GM06990 (cell line): ENCODE data around the gene GPR161.
"Not testable (repeated sequence)": the region's sequence is repeated elsewhere in the genome, so short reads cannot be mapped to it uniquely, and the experiment has no call there.

Source experiments
- DNase-seq: peaks from one replicate; pipeline ENCODE4 v3.0.0-alpha.2; 2011; ENCODE audit not compliant: insufficient read length; ENCODE audit errors: extremely low read depth
- H3K27me3 ChIP-seq: replicated peaks from 2 replicates; pipeline ENCODE4 v1.6.0; 2011; ENCODE audit warnings: low read length; ENCODE audit not compliant: control insufficient read depth, insufficient read depth
- H3K36me3 ChIP-seq: 2 replicates; pipeline ENCODE4 v1.5.1; 2011; ENCODE audit warnings: low read length; ENCODE audit not compliant: control insufficient read depth, insufficient read depth
- H3K4me3 ChIP-seq: replicated peaks from 2 replicates; pipeline ENCODE4 v1.5.1; 2011; ENCODE audit warnings: low read depth, mild to moderate bottlenecking, control low read depth, low read length
- TF ChIP-seq, protein P1 (sequence below): IDR thresholded peaks from 2 replicates; pipeline ENCODE4 v1.5.1; 2011; ENCODE audit warnings: low read length, control low read depth, mild to moderate bottlenecking, inconsistent platforms; ENCODE audit not compliant: insufficient read depth, poor library complexity, severe bottlenecking

GPR161 gene

DNA sequence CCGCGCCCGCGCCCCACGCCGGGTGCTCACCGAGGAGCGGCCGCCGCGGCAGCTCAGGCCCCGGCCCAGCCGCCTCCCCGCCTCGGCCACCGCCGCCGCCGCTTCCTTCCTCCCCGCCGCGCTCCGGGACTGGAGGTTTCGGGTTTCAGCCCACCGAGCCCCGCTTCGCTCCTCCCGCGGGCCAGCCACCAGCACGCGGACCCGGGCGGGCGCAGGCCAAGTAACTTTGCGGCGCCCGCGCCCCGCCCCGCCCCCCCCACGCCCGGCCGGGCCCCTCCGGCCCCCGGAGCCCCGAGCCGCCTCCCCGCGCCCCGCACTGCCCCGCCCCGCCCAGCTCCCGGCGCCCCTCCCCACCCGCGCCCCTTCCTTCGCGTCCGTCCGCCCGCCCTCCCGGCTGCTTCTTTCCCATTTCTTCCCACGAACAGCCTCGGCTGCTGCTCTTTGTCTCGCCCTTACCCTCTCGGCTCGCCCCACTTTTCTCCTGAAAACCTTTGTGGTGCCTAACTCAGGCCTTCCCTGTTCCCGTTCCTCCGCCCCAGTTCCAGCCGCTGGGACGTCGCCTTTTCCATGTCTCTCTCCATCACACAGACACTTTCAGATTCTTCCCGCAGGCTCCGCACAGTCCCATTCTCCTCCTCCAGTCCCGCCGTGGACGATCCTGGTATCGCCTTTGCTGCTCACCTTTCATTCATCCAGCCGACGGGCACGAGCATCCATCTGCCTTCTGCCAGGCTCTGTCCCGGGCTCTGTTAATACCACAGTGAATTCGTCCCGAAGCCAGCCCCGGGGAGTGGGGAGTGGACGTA is at the start of gene GPR161:
Gene GPR161 (minus strand): TSS at position 222 of the 806 bp plus-strand sequence. CDS start 32,080 bp downstream, outside the sequence.
- peak; percentile 27 for DNase-seq
- Histone ChIP-seq H3K27me3 (peaks cover 8% of the 10 kb centered on the region), H3K4me3 (peak within 1 kb of the TSS; percentile 63), H3K36me3 (no peaks in the 10 kb centered on the region)
- TF ChIP-seq, protein P1, sequence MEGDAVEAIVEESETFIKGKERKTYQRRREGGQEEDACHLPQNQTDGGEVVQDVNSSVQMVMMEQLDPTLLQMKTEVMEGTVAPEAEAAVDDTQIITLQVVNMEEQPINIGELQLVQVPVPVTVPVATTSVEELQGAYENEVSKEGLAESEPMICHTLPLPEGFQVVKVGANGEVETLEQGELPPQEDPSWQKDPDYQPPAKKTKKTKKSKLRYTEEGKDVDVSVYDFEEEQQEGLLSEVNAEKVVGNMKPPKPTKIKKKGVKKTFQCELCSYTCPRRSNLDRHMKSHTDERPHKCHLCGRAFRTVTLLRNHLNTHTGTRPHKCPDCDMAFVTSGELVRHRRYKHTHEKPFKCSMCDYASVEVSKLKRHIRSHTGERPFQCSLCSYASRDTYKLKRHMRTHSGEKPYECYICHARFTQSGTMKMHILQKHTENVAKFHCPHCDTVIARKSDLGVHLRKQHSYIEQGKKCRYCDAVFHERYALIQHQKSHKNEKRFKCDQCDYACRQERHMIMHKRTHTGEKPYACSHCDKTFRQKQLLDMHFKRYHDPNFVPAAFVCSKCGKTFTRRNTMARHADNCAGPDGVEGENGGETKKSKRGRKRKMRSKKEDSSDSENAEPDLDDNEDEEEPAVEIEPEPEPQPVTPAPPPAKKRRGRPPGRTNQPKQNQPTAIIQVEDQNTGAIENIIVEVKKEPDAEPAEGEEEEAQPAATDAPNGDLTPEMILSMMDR = no peak

GRCh38 chr1:168181063-168181720 is 44.5 kb upstream of the GPR161 start:
- H3K4me3 ChIP-seq, H3K27me3 ChIP-seq, DNase-seq, H3K36me3 ChIP-seq: not testable (repeated sequence)

- Histone ChIP-seq H3K36me3 (no peaks in the 10 kb centered on the region), H3K27me3 (no peaks in the 10 kb centered on the region), H3K4me3 (peak overlapping the region; percentile 78)
- no peak for DNase-seq
- TF ChIP-seq, protein P1 = no peak
Observed at GRCh38 chr1:168180148-168180524, 43.4 kb upstream of the GPR161 start.

DNA sequence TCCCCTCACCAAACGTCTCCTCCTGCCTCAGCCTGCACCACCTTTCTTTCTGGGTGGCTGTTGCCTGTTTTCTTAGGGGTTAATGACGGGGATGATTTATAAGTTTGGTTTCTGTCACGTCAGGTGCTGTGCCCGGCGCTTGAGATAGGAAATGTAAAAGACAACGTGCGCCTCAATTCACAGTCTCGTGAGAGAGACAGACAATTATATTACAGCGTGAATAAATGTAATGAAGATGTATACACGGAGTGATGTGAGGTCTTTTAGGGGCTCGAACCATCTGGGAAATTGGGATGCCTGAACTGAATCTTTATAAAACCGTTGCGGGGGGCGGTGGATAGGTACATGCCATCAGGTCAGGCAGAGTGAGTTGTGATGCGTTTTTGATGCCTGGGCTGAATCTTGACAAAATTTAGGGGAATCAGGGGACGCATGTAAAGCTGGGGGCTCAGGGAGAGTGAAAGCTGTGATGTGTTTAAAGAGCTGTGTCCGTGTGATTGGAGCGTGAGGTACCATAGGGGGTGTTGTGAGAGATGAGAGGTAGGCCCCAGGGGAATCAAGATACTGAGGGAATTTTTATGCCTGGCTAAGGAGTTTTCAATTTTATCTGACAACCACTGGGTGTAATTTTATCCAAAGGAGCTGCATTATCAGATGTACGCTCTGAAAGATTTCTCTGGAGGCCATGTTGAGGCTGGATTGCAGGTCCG is 42.9 kb upstream of the GPR161 start:
- no peak for DNase-seq
- TF ChIP-seq, protein P1 = no peak
- Histone ChIP-seq H3K27me3 (no peaks in the 10 kb centered on the region), H3K4me3 (peak overlapping the region; percentile 78), H3K36me3 (no peaks in the 10 kb centered on the region)

DNA sequence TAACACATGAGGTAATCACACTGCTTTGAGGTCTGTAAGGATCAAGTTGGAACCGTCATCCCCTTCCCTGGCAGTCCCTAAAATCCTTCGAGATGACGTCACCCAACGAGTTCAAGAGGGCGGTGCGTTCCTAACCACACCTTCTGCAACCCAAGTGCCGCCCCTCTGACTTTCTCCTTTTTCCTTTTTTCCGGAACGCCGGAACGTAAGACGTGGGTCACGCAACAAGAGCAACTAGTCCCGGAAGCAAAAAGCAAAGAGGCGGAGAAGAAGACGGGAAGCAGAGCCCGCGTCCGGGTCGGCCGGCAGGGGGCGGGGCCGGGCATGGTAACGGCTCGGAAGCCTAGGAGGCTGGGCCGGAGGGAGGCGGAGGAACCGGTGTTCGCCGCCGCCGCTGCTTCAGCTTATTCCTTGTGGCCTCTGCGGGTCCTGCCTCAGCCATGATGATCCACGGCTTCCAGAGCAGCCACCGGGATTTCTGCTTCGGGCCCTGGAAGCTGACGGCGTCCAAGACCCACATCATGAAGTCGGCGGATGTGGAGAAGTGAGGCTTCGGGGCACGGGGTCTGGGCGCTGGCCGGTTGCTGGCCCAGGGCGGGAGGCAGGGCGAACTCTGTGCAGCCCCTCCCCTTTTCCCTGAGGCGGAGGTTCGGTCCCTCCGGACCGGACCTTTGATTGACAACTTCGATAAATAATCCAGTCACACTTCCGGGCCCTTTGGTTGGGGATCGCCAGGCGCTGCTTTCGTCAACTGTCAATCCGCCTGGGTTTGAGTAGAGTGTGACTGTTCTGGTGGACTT is 42.1 kb upstream of the GPR161 start, which contains the start of gene TIPRL:
Gene TIPRL (plus strand): TSS at position 325 of the 800 bp plus-strand sequence. CDS start 116 bp downstream, at position 441.
- H3K27me3 ChIP-seq = no peaks in the 10 kb centered on the region
- TF ChIP-seq, protein P1 = peak; percentile 51
- H3K36me3 ChIP-seq = no peaks in the 10 kb centered on the region
- peak; percentile 97 for DNase-seq
- peak within 1 kb of the TSS; percentile 78 for H3K4me3 ChIP-seq
